ENCODE results near the gene FBN1.

FBN1 gene

GRCh38 chr15:48641416-48641815, 4.1 kb downstream of the FBN1 start:
- no peaks in the 10 kb centered on the region for H3K9me3 ChIP-seq
- peaks cover 38% of the 10 kb centered on the region for H3K27me3 ChIP-seq
- peaks cover 20% of the 10 kb centered on the region for H3K4me1 ChIP-seq
- H3K36me3 ChIP-seq = no peaks in the 10 kb centered on the region
- no peak overlapping the region for H3K27ac ChIP-seq
- H3K4me2 ChIP-seq = no peak overlapping the region
- H3K9ac ChIP-seq = no peak overlapping the region
- H3K4me3 ChIP-seq = no peak overlapping the region
- TF ChIP-seq Cebpa-rat (IDR thresholded peaks at IDR 0.05) = no peak
- peaks cover 27% of the 10 kb centered on the region for H4K20me1 ChIP-seq

- Histone ChIP-seq H3K4me1 (no peaks in the 10 kb centered on the region), H3K27ac (no peak overlapping the region), H3K4me2 (no peak overlapping the region), H3K4me3 (no peak overlapping the region), H3K9ac (no peak overlapping the region), H3K36me3 (no peaks in the 10 kb centered on the region), H3K27me3 (peaks cover 13% of the 10 kb centered on the region), H3K9me3 (no peaks in the 10 kb centered on the region), H4K20me1 (peaks cover 4% of the 10 kb centered on the region; the same call in 1 of the 2 replicates)
- TF ChIP-seq Cebpa-rat (IDR thresholded peaks at IDR 0.05) = no peak
These were observed 6.5 kb downstream of the FBN1 start for GRCh38 chr15:48638963-48639362.

GRCh38 chr15:48637639-48638038, 7.9 kb downstream of the FBN1 start:
- H3K9ac ChIP-seq = no peak overlapping the region
- H3K4me1 ChIP-seq = no peaks in the 10 kb centered on the region
- H3K27me3 ChIP-seq = no peaks in the 10 kb centered on the region
- H3K9me3 ChIP-seq = no peaks in the 10 kb centered on the region
- no peak overlapping the region for H3K27ac ChIP-seq
- no peaks in the 10 kb centered on the region for H4K20me1 ChIP-seq
- no peak overlapping the region for H3K4me2 ChIP-seq
- H3K36me3 ChIP-seq = no peaks in the 10 kb centered on the region
- no peak overlapping the region for H3K4me3 ChIP-seq
- no peak for TF ChIP-seq Cebpa-rat (IDR thresholded peaks at IDR 0.05)

GRCh38 chr15:48636511-48636910, 9.0 kb downstream of the FBN1 start:
- no peak overlapping the region for H3K4me3 ChIP-seq
- H3K36me3 ChIP-seq = no peaks in the 10 kb centered on the region
- no peaks in the 10 kb centered on the region for H3K9me3 ChIP-seq
- no peaks in the 10 kb centered on the region for H4K20me1 ChIP-seq
- no peak overlapping the region for H3K4me2 ChIP-seq
- no peak overlapping the region for H3K9ac ChIP-seq
- H3K27me3 ChIP-seq = no peaks in the 10 kb centered on the region
- no peak overlapping the region for H3K27ac ChIP-seq
- no peak for TF ChIP-seq Cebpa-rat (IDR thresholded peaks at IDR 0.05)
- no peaks in the 10 kb centered on the region for H3K4me1 ChIP-seq

GRCh38 chr15:48634893-48635292, 10.6 kb downstream of the FBN1 start:
- Histone ChIP-seq H3K4me2 (no peak overlapping the region), H4K20me1 (no peaks in the 10 kb centered on the region), H3K4me3 (no peak overlapping the region), H3K27me3 (no peaks in the 10 kb centered on the region), H3K27ac (no peak overlapping the region), H3K36me3 (no peaks in the 10 kb centered on the region), H3K9ac (no peak overlapping the region), H3K9me3 (no peaks in the 10 kb centered on the region), H3K4me1 (no peaks in the 10 kb centered on the region)
- TF ChIP-seq Cebpa-rat (IDR thresholded peaks at IDR 0.05) = no peak

GRCh38 chr15:48634096-48634495, 11.4 kb downstream of the FBN1 start:
- no peak overlapping the region for H3K9ac ChIP-seq
- no peaks in the 10 kb centered on the region for H3K27me3 ChIP-seq
- no peaks in the 10 kb centered on the region for H3K9me3 ChIP-seq
- H3K27ac ChIP-seq = no peak overlapping the region
- H4K20me1 ChIP-seq = no peaks in the 10 kb centered on the region
- H3K36me3 ChIP-seq = no peaks in the 10 kb centered on the region
- no peak for TF ChIP-seq Cebpa-rat (IDR thresholded peaks at IDR 0.05)
- H3K4me3 ChIP-seq = no peak overlapping the region
- no peak overlapping the region for H3K4me2 ChIP-seq
- H3K4me1 ChIP-seq = no peaks in the 10 kb centered on the region

- H3K4me3 ChIP-seq = no peak overlapping the region
- no peaks in the 10 kb centered on the region for H3K9me3 ChIP-seq
- H3K27ac ChIP-seq = no peak overlapping the region
- no peaks in the 10 kb centered on the region for H4K20me1 ChIP-seq
- no peak for TF ChIP-seq Cebpa-rat (IDR thresholded peaks at IDR 0.05)
- no peaks in the 10 kb centered on the region for H3K36me3 ChIP-seq
- no peak overlapping the region for H3K9ac ChIP-seq
- no peaks in the 10 kb centered on the region for H3K27me3 ChIP-seq
- no peak overlapping the region for H3K4me2 ChIP-seq
- H3K4me1 ChIP-seq = no peaks in the 10 kb centered on the region
These were observed 12.9 kb downstream of the FBN1 start for GRCh38 chr15:48632651-48633050.

GRCh38 chr15:48631176-48631770, 14.2 kb downstream of the FBN1 start:
- Histone ChIP-seq H3K27ac (no peak overlapping the region), H4K20me1 (no peaks in the 10 kb centered on the region), H3K4me2 (no peak overlapping the region)

GRCh38 chr15:48630245-48630644, 15.3 kb downstream of the FBN1 start:
- Histone ChIP-seq H3K4me3 (no peak overlapping the region), H3K4me2 (no peak overlapping the region), H3K27ac (no peak overlapping the region), H3K9me3 (no peaks in the 10 kb centered on the region), H3K27me3 (no peaks in the 10 kb centered on the region), H3K9ac (no peak overlapping the region), H4K20me1 (no peaks in the 10 kb centered on the region), H3K4me1 (no peaks in the 10 kb centered on the region), H3K36me3 (no peaks in the 10 kb centered on the region)
- TF ChIP-seq Cebpa-rat (IDR thresholded peaks at IDR 0.05) = no peak

More at GRCh38 chr15:48631176-48631770, 14.2 kb downstream of the FBN1 start:
- H3K9ac ChIP-seq = no peak overlapping the region
- H3K9me3 ChIP-seq = no peaks in the 10 kb centered on the region
- no peaks in the 10 kb centered on the region for H3K4me1 ChIP-seq
- no peak for TF ChIP-seq Cebpa-rat (IDR thresholded peaks at IDR 0.05)
- H3K4me3 ChIP-seq = no peak overlapping the region
- no peaks in the 10 kb centered on the region for H3K36me3 ChIP-seq
- no peaks in the 10 kb centered on the region for H3K27me3 ChIP-seq

GRCh38 chr15:48628832-48629231, 16.7 kb downstream of the FBN1 start:
- H3K4me1 ChIP-seq = no peaks in the 10 kb centered on the region
- H3K4me3 ChIP-seq = no peak overlapping the region
- no peaks in the 10 kb centered on the region for H3K36me3 ChIP-seq
- H4K20me1 ChIP-seq = no peaks in the 10 kb centered on the region
- no peak overlapping the region for H3K27ac ChIP-seq
- TF ChIP-seq Cebpa-rat (IDR thresholded peaks at IDR 0.05) = no peak
- no peaks in the 10 kb centered on the region for H3K9me3 ChIP-seq
- no peak overlapping the region for H3K9ac ChIP-seq
- H3K27me3 ChIP-seq = no peaks in the 10 kb centered on the region
- H3K4me2 ChIP-seq = no peak overlapping the region

Measured in BLaER1 (cell line).